Measurements from ENCODE around the gene IFNA2.
"Not testable (repeated sequence)": the region's sequence is repeated elsewhere in the genome, so short reads cannot be mapped to it uniquely, and the experiment has no call there.

The IFNA2 gene

DNA sequence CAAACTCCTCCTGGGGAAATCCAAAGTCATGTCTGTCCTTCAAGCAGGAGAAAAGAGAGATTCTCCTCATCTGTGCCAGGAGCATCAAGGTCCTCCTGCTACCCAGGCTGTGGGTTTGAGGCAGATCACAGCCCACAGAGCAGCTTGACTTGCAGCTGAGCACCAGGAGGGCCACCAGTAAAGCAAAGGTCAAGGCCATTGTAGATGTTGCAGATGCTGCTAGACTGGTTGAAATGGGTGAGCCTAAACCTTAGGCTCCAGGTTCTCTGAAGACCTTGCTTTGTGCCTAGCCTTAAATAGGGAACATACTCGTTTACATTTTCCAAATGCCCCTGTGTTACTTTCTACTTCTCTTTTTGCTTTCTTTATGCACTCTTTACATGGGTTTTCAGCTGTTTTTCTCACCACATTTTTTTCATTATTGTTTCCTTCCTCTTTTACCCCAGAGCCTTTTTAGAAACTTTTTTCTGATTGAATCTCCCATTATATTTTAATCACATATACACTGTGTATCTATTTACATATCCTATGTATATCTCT, at the start of gene IFNA2:
Gene IFNA2 (minus strand): TSS at position 268 of the 540 bp plus-strand sequence. CDS start 69 bp downstream, at position 199.
- no peak for DNase-seq

DNA sequence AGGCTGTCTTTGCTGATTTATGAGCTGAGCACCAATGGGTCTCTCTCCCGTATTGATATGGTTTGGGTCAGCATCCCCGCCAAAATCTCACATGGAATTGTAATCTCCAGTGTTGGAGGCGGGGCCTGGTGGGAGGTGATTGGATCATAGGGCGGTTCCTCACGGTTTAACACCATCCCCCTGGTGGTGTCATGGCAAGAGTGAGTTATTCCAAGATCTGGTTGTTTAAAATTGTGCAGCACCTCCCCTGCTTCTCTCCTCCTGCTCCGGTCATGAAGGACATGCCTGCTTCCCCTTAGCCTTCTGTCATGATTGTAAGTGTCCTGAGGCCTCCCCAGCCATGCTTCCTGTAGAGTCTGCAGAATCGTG, 49.8 kb upstream of the IFNA2 start:
- not testable (repeated sequence) for DNase-seq

- DNase-seq = peak; percentile 73
These were observed 49.2 kb upstream of the IFNA2 start for GRCh38 chr9:21434202-21435014.

GRCh38 chr9:21432672-21433425, 47.7 kb upstream of the IFNA2 start:
- no peak for DNase-seq

GRCh38 chr9:21429191-21429590, 44.0 kb upstream of the IFNA2 start:
- no peak for DNase-seq

GRCh38 chr9:21428235-21428634, 43.0 kb upstream of the IFNA2 start:
- no peak for DNase-seq

- peak; percentile 20 for DNase-seq
These were observed 30.5 kb upstream of the IFNA2 start for GRCh38 chr9:21415493-21416267.

DNA sequence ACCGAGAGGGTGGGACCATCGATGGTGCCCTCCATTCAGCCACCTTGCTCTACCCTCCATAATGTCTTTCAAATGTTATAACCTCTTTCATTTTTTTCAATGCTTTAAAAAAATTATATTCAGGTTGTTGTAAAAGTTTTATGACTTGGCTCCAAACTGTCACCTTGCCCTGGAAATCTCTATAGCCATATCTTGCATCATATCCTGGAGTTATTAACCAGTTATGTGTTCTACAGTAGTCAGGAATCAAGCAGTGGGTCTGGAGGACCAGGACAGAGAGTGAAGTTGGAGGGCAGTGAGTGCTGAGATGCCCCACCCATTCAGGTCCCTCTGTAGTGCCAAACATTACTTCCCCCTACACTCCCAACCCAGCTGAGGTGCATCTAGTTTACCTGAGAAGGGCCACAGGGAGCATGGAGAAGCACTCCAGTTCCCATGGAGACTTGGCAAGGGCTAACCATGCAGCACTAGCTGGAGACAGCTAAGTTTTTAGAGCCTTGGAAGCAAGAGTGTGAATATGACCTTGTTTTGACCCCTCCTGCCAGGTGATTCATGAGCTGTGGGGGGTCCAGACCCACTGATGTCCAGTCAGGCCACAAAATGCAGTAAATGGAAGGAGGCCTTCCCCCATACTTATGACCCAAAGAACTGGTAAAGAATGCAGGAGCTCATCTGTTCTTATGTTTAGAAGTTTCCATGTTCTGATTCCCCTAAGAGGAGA, 29.2 kb upstream of the IFNA2 start:
- DNase-seq = no peak

GRCh38 chr9:21413624-21414023, 28.4 kb upstream of the IFNA2 start:
- no peak for DNase-seq

GRCh38 chr9:21413151-21413550, 28.0 kb upstream of the IFNA2 start:
- no peak for DNase-seq

GRCh38 chr9:21412107-21412506, 26.9 kb upstream of the IFNA2 start:
- DNase-seq = no peak

DNA sequence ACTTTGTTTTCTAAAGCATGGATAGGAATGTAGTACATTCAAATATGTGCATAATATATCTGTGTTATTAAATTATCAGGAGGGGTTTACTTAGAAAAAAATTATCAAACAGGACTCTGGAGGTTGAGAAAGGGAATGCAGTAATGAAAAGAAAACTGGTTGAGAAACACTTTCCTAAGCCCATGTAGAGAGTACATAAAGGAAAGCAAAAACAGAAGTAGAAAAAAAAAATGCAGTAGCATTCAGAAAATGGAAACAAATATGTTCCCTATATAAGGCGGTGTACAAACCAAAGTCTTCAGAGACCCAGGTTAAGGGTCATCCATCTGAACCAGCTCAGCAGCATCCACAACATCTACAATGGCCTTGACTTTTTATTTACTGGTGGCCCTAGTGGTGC, 23.6 kb upstream of the IFNA2 start, which contains the start of gene IFNA8:
Gene IFNA8 (plus strand): TSS at position 301 of the 400 bp plus-strand sequence. CDS start 60 bp downstream, at position 361.
- DNase-seq = no peak

DNA sequence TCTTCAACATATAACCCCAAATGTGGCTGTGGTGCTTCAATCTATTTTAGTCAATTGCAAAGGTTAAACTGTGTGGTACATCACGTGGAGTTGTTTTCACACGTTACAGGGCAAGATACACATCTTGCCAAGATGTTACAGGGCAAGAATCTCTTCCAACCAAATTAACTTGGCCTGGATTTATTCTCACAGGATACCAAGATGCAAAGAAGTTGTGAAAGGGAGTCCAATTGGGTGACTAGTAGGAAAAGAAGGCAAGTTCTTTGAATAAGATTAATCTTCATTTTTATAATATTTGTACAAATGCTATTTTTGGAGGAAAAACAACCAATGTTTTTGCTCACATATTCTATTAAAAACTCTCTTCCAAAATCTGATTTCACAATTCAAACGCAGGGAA, 18.9 kb upstream of the IFNA2 start:
- no peak for DNase-seq

GRCh38 chr9:21402386-21403251, 17.4 kb upstream of the IFNA2 start:
- no peak for DNase-seq

DNA sequence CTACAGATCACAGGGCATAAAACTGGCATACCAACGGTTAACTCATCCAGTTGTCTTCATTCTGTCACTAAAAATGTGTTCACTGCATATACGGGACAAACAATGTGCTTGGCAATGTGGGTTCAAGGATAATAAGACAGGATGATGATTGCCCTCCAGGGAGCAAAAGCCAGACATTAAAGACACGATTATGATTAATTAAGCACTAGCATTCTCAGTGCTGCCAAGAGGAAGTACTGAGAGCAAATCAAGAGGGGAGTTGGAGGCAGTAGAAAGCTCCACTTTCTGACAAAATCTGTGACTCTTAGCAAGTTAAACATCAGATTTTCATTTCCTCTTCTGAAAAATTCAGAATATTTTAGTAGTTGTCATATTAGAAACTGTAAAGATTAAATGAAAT, 14.8 kb upstream of the IFNA2 start:
- DNase-seq = no peak

- no peak for DNase-seq
These were observed 13.8 kb upstream of the IFNA2 start for GRCh38 chr9:21398955-21399489.

- no peak for DNase-seq
These were observed 10.8 kb upstream of the IFNA2 start for GRCh38 chr9:21395778-21396717.

DNA sequence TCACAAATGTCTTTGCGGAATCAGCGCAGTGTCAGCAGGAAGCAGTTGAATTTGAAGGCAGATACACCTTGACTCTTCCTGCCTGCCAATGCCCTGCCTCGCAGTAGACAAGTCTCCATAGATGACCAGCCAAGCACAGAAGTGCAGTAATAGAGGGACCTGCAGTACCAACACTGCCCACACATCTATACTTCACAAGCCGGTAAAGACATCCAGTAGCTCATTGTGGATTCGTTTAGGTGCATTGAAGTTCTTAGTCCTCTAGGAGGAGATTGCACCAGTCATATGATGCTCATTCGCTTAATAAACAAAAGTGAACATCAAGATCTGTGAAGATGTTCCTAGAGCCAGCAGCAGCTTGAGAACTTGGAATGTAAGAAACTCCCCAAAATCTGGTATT, 7.1 kb upstream of the IFNA2 start:
- DNase-seq = no peak

DNA sequence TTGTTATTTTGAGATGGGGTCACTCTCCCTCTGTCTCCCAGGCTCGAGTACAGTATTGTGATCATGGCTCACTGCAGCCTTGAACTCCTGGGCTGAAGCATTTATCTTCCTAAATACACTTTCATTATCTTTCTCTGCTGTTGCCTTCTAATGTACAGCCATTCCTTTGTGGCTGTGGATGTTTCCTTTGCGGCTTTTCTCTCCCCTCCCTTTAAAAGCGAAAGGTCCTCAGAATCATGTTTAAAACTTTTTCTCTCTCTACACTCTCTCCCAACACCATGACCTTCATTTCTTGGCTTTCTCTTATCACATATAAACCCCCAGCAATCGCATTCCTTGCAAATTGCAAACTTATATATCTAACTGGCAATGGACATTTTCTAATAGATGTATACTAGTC, 1.6 kb downstream of the IFNA2 start:
- no peak for DNase-seq
